Middle frontal gyrus (tissue), 1 donor: ENCODE data around the gene IL2RA.
"Not testable (repeated sequence)": the region's sequence is repeated elsewhere in the genome, so short reads cannot be mapped to it uniquely, and the experiment has no call there.

ENCODE experiments used
- DNase-seq: peaks from one replicate; pipeline ENCODE4 v3.0.0-alpha.2; 2015; ENCODE audit warnings: low spot score; ENCODE audit errors: extremely low spot score

IL2RA gene

GRCh38 chr10:5962358-5962940, 99.7 kb downstream of the IL2RA start:
- not testable (repeated sequence) for DNase-seq

GRCh38 chr10:5961405-5962100, 100.6 kb downstream of the IL2RA start:
- DNase-seq: no peak

GRCh38 chr10:5960973-5961275, 101.2 kb downstream of the IL2RA start:
- not testable (repeated sequence) for DNase-seq
